Endothelial cell of umbilical vein (primary cell): ENCODE results near the gene WDR72. TPM values are rescaled to one million over a fixed set of nuclear protein-coding genes. Genes with fewer than 3 reads are reported as not detected.

Experiments used
- BruUV-seq: library from RNA; stranded (reverse); fragments of 400-500 nt; replicated peaks from 2 replicates; lab custom pipeline; 2021; lab: Mats Ljungman, UMichigan
- CTCF ChIA-PET: fragments of 300-600, 350-600 bp; sonication (Branson Sonifier 250); formaldehyde crosslinking; loops from one replicate; lab custom pipeline; 2021; ENCODE audit warnings: antibody characterized with exemption, inconsistent platforms; lab: Charles Lee
- POLR2A ChIA-PET: fragments of 300-600, 350-600 bp; sonication (Branson Sonifier 250); formaldehyde crosslinking; loops from one replicate; lab custom pipeline; 2021; ENCODE audit warnings: antibody characterized with exemption, inconsistent platforms; lab: Charles Lee
- DNase-seq: peaks from one replicate; pipeline ENCODE4 v3.0.0-alpha.2; 2011; ENCODE audit warnings: low read depth, low spot score
- FAIRE-seq: peaks from 2 replicates; lab custom pipeline; 2011; peaks lifted over from hg19 to GRCh38; lab: Jason Lieb, UNC
- H2AFZ ChIP-seq: 2 replicates; pipeline ENCODE4 v1.6.0; 2012; ENCODE audit warnings: low read depth, low read length, control low read depth, inconsistent platforms
- H3K27ac ChIP-seq: 2 replicates; pipeline ENCODE4 v1.5.1; 2011; ENCODE audit warnings: low read depth, mild to moderate bottlenecking, control low read depth, low read length, moderate library complexity; ENCODE audit not compliant: insufficient read depth
- H3K27me3 ChIP-seq, 2 experiments: 2 replicates each; pipeline versions ENCODE4 v1.6.0 to v1.6.1; 2011; ENCODE audit warnings: low read length in 2 of 2, mixed read lengths in 1 of 2; ENCODE audit not compliant: control insufficient read depth in 2 of 2, insufficient read depth in 2 of 2
- H3K36me3 ChIP-seq, 2 experiments: 2 replicates in 1 of 2; 3 replicates in 1 of 2; pipeline ENCODE4 v1.5.1; 2011; ENCODE audit warnings: low read length in 2 of 2, mild to moderate bottlenecking in 1 of 2, moderate library complexity in 1 of 2; ENCODE audit not compliant: control insufficient read depth in 2 of 2, insufficient read depth in 2 of 2; ENCODE audit errors: extremely low read depth in 1 of 2
- H3K4me1 ChIP-seq: 3 replicates; pipeline ENCODE4 v1.5.1; 2011; ENCODE audit warnings: mild to moderate bottlenecking, low read length; ENCODE audit not compliant: control insufficient read depth, insufficient read depth; ENCODE audit errors: extremely low read depth
- H3K4me2 ChIP-seq: 2 replicates; pipeline ENCODE4 v1.6.1; 2011; ENCODE audit warnings: low read length, control low read depth, mixed read lengths; ENCODE audit not compliant: insufficient read depth
- H3K4me3 ChIP-seq, 3 experiments: fragments of 200-600 bp in 1 of 3; sonication (generic), shearing (Covaris generic) in 1 of 3; replicated peaks in 1 of 3; 2 replicates each; pipeline ENCODE4 v1.5.1; 2011 to 2016; ENCODE audit warnings: control low read depth in 3 of 3, low read length in 3 of 3, mild to moderate bottlenecking in 2 of 3, inconsistent platforms in 1 of 3, low read depth in 1 of 3, moderate library complexity in 1 of 3; ENCODE audit not compliant: insufficient read depth in 1 of 3
- H3K79me2 ChIP-seq: 2 replicates; pipeline ENCODE4 v1.6.0; 2012; ENCODE audit warnings: low read length, inconsistent platforms; ENCODE audit not compliant: control insufficient read depth, insufficient read depth
- H3K9ac ChIP-seq: replicated peaks from 2 replicates; pipeline ENCODE3; 2011; ENCODE audit warnings: low read length, control low read depth; ENCODE audit not compliant: insufficient read depth; ENCODE audit errors: extremely low read depth
- H3K9me1 ChIP-seq: replicated peaks from 3 replicates; pipeline ENCODE4 v1.6.0; 2011; ENCODE audit warnings: mild to moderate bottlenecking, low read length; ENCODE audit not compliant: control insufficient read depth, insufficient read depth; ENCODE audit errors: extremely low read depth
- H3K9me3 ChIP-seq: replicated peaks from 2 replicates; pipeline ENCODE4 v1.5.1; 2012; ENCODE audit warnings: low read length, inconsistent platforms; ENCODE audit not compliant: control insufficient read depth, insufficient read depth
- H4K20me1 ChIP-seq: replicated peaks from 2 replicates; pipeline ENCODE3; 2011; ENCODE audit warnings: mild to moderate bottlenecking, low read length; ENCODE audit not compliant: control insufficient read depth, insufficient read depth; ENCODE audit errors: extremely low read depth
- CTCF ChIP-seq, 2 donors: IDR thresholded peaks; 1 replicate in 1 of 2; 2 replicates in 1 of 2; pipeline ENCODE4 v1.5.1; 2011; ENCODE audit warnings: low read length in 2 of 2, mild to moderate bottlenecking in 2 of 2, moderate library complexity in 2 of 2, control low read depth in 1 of 2, inconsistent platforms in 1 of 2, low read depth in 1 of 2; ENCODE audit not compliant: insufficient read depth in 1 of 2; ENCODE audit errors: extremely low read depth in 1 of 2
- EZH2 ChIP-seq: IDR thresholded peaks from 2 replicates; pipeline ENCODE4 v1.6.1; 2012; ENCODE audit warnings: borderline replicate concordance, low read depth, mild to moderate bottlenecking, moderate library complexity, low read length, inconsistent platforms; ENCODE audit not compliant: severe bottlenecking
- FOS ChIP-seq: IDR thresholded peaks from 2 replicates; pipeline ENCODE4 v1.6.1; 2011; ENCODE audit warnings: mild to moderate bottlenecking, low read length, moderate library complexity, borderline replicate concordance; ENCODE audit not compliant: insufficient read depth
- GATA2 ChIP-seq: IDR thresholded peaks from 2 replicates; pipeline ENCODE4 v1.7.0; 2011; ENCODE audit warnings: low read depth, mild to moderate bottlenecking, moderate library complexity, mixed read lengths, low read length; ENCODE audit not compliant: insufficient read length, insufficient read depth
- JUN ChIP-seq: IDR thresholded peaks from 2 replicates; pipeline ENCODE4 v1.6.1; 2011; ENCODE audit warnings: borderline replicate concordance, low read depth; ENCODE audit not compliant: insufficient read length, insufficient read depth
- MAX ChIP-seq: IDR thresholded peaks from 2 replicates; pipeline ENCODE4 v1.6.1; 2011; ENCODE audit not compliant: insufficient read depth, insufficient read length
- MYC ChIP-seq: IDR thresholded peaks from one replicate; pipeline ENCODE4 v1.6.1; 2011; ENCODE audit warnings: mild to moderate bottlenecking, low read depth, low read length
- POLR2A ChIP-seq: IDR thresholded peaks from 2 replicates; pipeline ENCODE4 v1.6.1; 2012; ENCODE audit warnings: low read depth, mild to moderate bottlenecking, control low read depth, low read length
- POLR2AphosphoS5 ChIP-seq: IDR thresholded peaks from 2 replicates; pipeline ENCODE4 v1.6.1; 2012; ENCODE audit warnings: low read depth, mild to moderate bottlenecking, control low read depth, low read length, moderate library complexity; ENCODE audit not compliant: insufficient read depth
- dilution Hi-C: fragments of 300-500 bp; cut with MboI; formaldehyde crosslinking; loops from one replicate; pipeline ENCODE4 v1.15.0; 2019; ENCODE audit warnings: low sequenced_read_pairs; ENCODE audit not compliant: extremely low pct_ligation_motif_present
- intact Hi-C: fragments of 100-400 bp; cut with micrococcal nuclease; formaldehyde crosslinking; loops from one replicate; pipeline ENCODE4 v1.10.0; 2022
- polyA plus RNA-seq, 4 experiments: library from polyadenylated mRNA; depleted of rRNA in 3 of 4; stranded (reverse) in 3 of 4; unstranded in 1 of 4; fragments of >200 nt; gene quantifications; 2 replicates each; pipeline versions ENCODE4 v1.2.1 to v1.2.3, GENCODE V29; 2011 to 2012; ENCODE audit warnings: missing spikeins in 1 of 4
- total RNA-seq: library from RNA; stranded (reverse); gene quantifications from 2 replicates; pipeline ENCODE4 v1.2.3, GENCODE V29; 2021

Gene WDR72
- total and polyA plus RNA-seq, 2 donors (not counting 3 experiments of a cell fraction or from before 2014, with no cell fraction given): not detected

DNA sequence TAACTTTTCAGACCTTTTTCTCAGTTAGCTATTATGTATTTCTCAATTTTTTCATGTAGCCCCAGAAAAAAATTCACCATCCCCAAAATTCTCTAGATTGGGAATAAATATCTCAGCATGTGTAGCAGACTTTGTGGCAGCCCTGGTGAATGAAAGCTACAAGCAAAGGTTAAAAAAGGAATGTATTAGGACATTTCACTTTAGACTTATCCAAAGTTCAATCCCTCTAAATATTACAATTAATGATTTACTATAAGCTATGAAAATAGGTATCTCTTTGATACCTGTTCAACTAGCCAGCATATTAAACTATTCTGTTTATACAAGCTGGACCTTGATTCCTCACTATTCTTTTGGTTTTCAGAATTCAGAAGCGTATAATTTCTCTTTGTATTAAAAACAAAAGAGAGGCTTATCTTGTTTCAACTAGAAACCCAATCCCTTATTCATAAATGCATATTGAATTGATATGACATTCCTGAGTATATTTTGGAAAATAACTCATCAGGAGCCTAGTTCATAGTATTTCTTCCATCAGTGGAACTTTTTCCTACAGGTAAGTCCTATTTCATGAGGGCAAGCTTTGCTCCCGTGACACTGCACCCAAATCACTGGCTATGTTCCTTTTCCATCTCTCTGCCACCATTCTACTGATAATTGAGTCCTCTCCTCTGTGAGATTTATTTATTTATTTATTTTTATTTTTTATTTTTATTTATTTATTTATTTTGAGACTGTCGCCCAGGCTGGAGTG lies 38.0 kb downstream of the WDR72 start:
- dilution Hi-C loops (no loop called here), intact Hi-C loops (no loop called here)
- Histone ChIP-seq H3K4me3 (no peak overlapping the region), H3K27me3 (no peaks in the 10 kb centered on the region), H3K9me1 (no peaks in the 10 kb centered on the region), H3K9me3 (no peaks in the 10 kb centered on the region), H4K20me1 (no peaks in the 10 kb centered on the region), H3K4me2 (no peak overlapping the region), H2AFZ (no peak overlapping the region), H3K9ac (no peak overlapping the region), H3K36me3 (no peaks in the 10 kb centered on the region), H3K79me2 (no peaks in the 10 kb centered on the region), H3K4me1 (no peaks in the 10 kb centered on the region), H3K27ac (no peak overlapping the region)
- CTCF ChIA-PET: interaction anchor here (1.7 to 2.0 kb wide), 2 partner anchors 940 to 956 kb away, joined by 3 to 4 read pairs; no protein-coding TSS in a partner anchor
- DNase-seq: no peak
- no peak for FAIRE-seq
- TF ChIP-seq POLR2AphosphoS5: no peak
- TF ChIP-seq MAX: no peak
- no peak for TF ChIP-seq POLR2A
- TF ChIP-seq JUN: no peak
- TF ChIP-seq FOS: no peak
- no peak for TF ChIP-seq EZH2
- TF ChIP-seq MYC: no peak
- no peak for TF ChIP-seq GATA2
- TF ChIP-seq CTCF (IDR thresholded peaks at IDR 0.05; ENCODE audit: extremely low read depth in 1 of 2, insufficient read depth in 1 of 2, low read depth in 1 of 2, low read length in 2 of 2): no peak
- POLR2A ChIA-PET: no interaction called here
- no TSS peak for BruUV-seq
